ENCODE results near the gene SSR4.
"Not testable (repeated sequence)": the region's sequence is repeated elsewhere in the genome, so short reads cannot be mapped to it uniquely, and the experiment has no call there.

SSR4 gene

DNA sequence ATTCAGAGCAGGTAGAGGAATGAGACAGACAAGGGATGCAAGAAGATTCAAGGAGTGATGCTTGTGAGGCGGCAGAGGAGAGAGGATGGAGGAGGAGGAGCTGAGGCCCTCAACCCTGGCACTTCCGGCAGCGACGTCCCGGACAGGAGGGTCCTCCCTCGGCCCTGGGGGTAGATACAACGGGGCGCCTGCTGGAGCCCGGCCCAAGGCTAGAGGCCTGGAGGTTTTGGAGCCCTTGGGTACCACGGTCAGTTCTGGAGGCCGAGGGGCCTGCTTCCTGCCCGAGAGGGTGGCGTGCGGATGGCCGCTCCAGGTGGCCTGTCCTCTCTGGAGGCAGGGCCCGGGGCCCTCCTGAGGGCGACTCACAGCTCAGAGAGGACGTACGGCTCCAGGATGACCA, 13.5 kb downstream of the SSR4 start:
- no peak for DNase-seq

DNA sequence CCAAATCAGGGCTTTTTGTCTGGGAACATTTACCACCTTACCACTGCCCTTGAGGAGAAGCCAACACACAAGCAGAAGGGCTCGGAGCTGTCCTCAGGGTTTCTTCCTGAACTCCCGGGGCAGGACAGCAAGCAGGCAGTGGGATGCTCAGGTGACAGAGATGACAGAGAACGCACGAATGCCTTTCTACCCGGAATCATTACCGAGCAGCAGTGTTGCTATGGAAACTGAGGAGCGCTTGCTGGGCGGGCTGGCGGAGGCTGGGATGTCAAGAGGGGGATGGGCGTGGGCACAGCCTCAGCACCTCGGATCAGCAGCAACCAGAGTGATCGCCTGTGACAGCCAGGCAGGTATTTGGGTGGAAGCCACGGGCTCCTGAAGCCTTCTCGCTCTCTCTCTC, 17.8 kb downstream of the SSR4 start:
- DNase-seq: no peak

DNA sequence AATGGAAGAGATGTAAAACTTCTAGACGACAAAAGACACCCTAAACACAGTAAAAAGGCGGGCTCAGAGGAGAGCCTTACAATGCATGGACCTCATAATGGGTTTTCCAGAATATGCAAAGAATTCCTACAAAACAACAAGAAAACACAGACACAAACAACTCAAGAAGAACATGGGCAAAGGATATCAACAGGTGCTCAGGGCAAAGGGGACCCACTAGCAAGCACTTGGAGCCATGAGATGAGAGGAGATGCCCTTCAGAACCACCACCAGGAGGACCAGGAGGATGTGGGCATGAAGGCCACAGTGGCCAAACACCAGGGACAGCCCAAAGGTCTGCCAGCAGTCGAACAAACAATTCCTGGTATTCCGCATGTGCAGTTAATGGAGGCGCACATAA, 18.7 kb downstream of the SSR4 start:
- no peak for DNase-seq

DNA sequence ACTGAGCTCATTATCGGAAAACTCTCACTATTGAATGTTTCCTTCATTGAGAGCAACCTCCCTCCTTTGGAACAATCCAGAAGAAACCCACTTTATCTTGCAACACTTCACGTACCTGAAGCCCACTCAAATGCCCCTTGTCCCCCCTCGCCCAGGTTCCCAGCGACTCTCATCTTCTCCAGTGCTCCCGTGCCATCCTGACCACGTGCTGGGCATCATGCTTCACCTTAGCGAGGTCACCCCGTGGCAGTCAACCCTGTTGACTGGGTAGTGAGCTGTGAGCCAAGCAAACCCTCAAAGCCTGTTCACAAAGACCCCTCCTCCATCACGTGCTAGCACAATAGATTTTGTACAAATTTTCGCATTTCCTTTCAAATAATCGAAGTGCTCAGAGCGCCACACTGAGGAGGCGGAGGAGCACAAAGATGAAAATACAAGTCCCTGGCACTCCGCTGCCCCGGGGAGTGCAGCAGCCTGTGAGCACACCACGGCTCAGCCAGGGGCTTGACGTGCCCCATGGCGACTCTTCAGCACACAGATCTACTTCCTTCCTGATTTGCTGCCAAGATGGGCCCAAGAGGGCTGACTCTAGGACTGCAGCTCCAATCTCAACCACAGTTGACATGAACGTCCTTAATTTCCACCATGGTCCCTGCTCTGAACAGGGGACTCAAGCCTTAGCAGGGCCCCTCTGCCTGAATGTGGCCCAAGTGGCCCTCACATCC, 20.3 kb downstream of the SSR4 start:
- DNase-seq: no peak

DNA sequence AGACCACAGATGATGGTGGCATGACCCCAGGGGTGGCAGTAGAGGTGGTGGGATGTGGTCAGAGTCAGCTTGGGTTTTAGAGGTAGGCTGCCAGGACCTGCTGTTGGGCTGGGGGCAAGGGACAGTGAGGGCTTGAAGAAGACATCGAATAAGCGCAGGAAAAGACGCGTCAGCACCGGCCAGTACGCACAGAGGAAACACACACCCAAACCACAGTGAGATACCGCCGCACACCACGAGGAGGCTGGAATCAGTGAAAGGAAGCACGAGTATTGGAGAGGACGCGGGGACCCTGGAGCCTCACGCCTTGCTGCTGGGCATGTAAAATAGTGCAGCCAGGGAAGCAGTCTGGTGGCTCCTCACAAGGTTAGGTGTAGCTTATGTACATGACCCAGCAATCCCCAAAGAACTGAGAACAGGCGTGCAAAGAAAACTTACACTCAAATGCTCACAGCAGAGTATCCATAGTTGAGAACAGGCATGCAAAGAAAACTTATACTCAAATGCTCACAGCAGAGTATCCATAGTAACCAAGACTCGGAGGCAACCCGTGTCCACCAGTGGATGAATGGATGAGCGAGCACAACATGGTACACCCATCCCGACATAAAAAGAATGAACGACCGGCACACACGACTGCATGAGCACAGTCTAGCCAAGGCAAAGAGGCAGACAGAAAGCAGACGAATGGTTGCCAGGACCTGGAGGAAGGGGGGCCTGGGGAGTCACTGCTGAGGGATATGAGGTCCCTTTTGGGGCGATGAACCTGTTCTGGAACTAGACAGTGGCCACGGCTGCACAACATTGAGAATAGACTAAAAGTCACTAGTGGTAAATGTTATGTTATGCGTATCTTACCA, 22.6 kb downstream of the SSR4 start:
- DNase-seq: no peak

DNA sequence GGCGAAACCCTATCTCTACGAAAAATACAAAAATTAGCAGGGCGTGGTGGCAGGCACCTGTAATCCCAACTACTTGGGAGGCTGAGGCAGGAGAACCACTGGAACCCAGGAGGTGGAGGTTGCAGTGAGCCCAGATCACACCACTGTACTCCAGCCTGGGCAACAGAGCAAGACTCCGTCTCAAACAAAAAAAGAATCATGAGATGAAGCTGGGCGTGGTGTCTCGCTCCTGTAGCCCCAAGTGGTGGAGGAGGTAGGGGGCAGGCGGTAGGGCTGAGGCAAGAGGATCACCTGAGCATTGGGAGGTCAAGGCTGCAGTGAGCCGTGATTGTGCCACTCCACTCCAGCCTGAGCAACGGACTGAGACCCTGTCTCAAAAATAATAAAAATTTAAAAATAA, 23.6 kb downstream of the SSR4 start:
- DNase-seq: not testable (repeated sequence)

DNA sequence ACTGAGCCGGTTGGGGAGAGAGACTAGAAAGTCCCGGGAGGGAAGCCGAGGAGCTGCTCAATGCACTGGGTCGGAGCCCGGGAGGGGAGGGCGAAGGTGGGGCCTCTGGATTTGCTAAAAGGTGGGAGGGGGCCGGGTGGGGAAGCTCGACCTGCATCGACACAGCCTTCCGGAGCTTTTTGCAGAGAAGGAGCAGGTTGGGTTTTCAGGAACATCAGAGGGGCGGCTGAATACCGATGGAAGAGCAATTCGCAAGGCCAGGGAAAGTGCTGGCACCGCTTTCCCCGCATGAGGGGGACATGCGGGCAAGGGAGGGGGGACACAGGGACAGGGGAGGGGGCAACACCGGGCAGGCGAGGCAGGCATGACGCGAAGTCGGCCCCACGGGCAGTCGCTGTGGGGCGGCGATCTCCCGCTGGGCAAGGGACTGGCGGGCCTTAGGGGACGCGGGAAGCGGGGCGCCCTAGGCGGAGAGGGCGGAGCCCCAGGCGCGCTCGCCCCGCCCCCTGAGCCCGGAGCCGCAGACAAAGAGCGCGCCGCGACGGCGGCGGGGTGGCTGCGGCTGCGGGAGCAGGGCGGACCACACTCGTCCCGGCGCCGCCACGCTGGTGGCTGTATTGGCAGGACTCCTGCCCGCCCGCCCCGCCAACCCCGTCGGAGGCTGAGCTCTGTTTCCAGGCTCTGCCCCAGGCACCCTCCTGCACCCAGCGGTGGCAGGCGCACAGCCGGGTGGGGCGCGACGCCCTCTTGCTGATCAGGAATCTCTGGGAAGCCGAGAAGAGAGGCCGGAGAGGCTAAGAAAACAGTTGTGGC, 24.3 kb downstream of the SSR4 start:
- DNase-seq: no peak

DNA sequence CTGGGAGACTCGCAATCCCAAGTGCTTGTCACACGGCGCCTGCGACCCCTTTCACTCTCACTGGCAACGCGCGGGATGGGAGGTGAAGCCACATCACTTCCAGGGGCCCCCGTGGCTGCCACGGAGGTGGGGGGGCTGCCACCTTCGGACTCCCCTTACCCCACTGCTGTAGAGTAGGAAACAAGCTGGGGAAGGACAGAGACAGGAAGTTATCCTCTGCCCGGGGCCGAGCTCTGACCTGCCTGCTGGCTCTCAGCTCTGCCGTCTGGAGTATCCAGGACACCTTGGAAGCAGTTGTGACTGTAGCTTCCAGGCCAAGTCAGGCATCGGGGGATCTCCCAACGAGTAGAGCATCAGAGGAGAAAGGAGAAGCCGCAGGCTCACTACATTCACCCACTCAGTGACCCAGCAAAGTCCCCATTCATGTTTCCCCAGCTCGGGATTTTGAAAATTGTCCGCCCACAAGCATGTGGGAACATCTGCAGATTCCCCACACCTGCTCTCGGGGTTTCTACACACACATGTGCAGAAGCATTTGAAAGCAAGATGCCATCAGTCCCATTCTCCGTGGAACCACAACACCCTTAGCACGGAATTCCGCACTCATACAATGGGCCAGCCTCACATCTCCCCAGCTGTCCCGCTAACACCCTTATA, 25.0 kb downstream of the SSR4 start:
- DNase-seq: no peak

DNA sequence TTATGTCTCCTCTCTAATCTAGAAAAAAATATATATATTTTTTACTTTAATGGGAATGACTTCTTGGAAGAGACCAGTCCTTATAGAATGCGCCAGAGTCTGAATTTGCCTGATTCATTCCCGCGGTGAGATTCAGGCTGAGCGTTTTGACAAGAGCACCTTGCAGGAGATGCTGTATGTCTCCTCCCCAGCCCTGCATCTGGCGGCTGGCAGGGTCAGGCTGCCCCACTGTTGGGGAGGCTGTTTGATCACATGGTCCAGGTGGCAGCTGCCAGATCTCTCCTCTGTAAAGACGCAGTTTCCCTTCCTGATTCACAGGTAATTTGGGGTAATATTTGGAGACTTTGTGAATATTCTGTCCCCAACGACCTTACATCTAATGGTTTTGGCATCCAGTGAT, 26.1 kb downstream of the SSR4 start:
- no peak for DNase-seq

DNA sequence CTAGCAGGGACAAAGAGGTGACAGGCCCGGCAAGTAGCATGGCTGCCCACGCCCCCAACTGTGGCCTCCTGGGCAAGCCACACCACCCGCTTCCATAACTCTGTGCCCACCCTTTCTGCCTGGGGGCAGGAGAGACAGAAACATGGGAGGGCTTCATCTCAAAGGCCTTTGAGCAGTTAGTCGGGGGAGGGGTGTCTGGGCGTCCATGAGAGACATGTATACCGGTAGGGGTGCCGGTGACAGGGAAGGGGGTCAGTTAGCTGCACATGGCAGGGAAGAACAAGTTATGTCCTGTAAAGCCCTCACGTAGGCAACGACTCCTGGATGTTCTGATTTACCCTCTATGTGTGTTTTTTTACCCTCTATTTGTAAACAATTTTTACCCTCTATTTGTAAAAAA, 26.6 kb downstream of the SSR4 start:
- no peak for DNase-seq

DNA sequence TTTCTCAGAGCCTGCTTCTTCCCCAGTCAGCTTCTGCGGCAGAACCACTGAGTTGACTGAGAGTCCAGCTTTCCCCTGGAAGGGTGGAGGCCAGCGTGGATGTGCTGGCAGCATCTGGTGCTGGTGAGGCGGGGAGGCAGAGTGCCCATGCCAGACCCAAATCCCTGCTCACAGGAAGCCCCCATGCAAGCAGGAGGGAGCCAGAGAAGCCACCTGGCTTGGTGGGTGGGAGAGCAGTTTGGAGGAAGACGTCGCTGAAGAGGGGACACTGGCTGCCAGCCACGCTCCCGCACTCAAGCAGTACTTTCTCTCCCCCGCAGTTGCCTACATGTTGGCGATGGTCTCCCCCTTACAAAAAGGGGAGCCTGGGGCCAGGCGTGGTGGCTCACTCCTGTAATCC, 29.9 kb downstream of the SSR4 start:
- no peak for DNase-seq

DNA sequence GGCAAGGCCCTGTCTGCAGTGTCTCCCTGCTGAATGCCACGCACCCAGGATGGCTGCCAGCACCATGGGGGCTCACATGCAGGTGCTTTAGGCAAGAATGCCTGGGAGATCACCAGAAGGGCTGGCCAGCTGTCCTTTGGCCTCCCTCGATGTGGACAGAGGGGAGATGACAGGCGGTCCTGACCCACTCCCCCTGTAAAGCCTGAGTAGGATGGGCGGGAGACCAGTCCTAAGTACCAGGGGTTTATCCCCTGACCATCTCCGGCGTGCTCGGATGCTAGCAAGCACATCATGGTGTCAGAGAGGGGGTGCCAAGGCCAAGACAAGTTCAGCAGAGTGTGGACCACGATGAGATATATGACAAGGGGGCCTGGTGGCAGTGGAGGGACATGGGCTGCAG, 30.6 kb downstream of the SSR4 start:
- no peak for DNase-seq

DNA sequence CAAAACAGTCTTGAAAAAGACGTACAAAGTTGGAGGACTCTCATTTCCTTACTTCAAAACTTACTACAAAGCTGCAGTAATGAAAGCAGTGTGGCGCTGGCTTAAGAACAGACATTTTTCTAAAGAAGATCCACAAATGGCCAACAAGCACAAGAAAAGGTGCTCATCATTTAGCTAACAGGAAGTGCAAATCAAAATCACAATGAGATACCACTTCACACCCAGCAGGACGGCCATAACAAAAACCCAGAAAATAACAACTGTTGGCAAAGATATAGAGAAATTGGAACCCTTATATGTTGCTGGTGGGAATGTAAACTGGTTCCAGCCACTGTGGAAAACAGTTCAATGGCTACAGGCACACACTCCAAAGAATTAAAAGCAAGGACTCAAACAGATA, 32.5 kb downstream of the SSR4 start:
- no peak for DNase-seq

DNA sequence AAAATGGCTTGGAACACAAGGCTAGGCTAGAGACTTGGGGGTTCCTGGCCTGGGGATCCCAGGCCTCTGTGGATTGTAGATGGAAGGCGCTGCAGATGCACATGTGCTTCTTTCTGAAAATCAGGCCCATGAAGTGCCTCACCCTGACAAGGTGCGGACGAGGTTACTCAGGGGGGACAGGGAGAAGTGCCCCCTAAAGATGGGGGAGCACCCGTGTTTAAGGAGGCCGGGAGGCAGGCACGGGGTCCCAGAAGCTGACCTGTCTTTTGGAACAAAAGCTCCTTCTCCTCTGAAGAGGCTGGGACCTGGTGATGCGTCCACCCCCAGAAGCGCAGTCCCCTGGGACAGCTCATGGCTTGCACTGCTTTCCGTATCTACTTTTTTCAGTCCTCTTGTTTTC, 33.4 kb downstream of the SSR4 start:
- no peak for DNase-seq

DNA sequence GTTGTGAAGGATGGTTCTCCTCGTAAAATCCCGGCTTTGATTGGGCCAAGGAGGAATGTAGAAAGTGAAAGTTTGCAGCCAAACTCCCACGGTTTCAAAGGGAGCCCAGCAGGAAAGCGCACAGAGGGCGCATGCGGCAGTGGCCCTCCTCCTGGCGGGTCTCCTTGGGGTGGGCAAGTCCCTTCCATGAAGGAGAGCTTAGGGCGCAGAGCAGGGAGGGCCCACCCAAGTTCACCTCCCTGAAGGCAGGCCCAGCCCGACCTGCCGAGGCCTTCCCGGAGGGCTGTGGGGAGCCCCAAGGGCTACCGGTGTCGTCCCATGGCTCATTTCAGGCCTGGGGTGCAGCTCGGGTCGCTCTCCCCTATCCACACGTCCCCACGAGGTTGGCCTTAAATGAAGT, 33.8 kb downstream of the SSR4 start:
- no peak for DNase-seq

DNA sequence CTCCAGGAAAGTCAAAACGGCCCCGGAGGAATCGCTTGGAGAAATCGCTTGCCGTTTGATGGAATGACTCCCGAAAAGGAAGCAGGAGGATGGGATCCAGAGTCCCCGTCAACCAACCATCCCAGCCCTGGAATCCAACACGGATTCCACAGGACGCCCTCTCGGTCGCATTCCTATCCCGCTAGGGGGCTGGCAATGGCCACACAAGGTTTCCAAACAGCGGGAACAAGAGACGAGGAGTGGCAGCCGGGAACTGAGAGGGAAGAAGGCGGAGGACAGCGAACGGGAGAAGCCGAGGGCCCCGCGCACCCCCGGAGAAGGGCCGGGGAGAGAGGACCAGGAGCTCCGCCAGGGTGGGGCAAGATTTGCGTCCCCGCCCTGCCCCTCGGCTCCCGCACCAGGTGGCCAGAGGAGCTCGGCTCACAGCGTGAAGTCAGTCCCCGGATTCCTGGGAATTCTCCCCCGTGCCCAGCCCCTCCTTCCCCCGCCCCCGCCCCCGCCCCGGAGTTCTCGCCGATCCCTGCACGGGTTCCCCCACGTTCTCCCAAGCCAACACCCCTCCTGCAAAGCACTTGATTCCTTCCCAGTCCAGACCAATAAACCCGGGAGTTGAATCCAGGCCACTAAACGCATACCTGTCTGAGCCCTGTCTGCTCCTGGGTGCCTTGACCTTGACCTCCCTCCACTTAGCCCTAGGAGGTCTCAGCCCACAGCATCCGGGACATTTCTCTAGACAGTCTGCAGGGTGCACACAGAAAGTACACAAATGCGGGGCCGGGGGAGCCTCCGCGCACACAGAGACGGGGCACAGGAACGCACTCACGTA, 34.5 kb downstream of the SSR4 start:
- DNase-seq: no peak

DNA sequence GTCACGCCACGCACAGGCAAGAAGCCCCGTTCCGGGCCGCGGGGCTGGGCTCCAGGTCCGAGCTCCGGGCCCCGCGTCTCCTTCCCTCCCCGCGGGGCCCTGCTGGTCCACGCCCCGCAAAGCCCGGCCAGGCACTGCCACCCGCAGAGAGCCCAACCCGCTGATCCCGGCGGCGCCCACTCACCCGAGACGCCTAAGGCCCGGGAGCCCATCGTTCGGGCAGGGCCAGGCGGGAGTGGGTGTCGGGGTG, 35.0 kb downstream of the SSR4 start:
- DNase-seq: no peak

DNA sequence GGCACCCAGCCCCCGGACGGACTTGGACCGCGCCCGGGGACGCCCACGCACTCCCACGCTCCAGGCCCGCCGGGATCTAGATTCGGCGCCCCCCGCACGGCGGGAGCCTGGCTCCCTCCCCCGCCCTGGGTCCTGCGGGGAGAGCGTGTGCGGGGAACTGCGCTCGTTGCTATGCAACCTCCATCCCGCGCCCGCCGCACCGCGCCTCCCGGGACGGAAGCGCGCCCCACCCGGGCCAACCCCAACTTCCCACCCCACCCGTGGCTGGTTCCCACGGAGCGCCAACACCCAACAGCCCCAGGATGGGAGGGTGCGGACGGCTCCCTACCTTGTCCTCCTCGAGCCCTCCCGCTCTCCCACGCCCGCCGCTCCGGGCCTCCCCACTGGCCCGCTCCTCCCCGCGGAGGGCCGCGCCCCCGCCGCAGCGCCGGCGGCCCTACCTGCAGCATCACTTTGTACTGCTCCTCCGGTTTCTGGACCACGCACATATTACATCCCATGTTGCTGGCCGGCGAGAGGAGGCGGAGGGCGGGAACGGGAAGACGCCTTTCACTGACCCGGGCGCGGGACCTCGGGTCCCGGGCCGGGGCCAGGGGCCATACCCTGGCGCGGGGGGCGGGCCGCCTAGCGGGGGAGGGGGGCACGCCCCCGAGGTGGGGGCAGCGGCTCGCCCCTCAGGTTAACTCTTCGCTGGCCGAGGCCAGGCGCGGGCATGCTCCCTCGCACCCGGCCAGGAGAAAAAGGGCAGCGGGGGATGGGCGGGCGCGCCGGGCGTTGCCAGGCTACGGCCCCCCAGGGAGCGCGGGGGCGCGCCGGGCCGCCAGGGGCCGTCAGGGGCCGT, 35.6 kb downstream of the SSR4 start, which contains the start of gene PDZD4:
Gene PDZD4 (minus strand): TSS at position 746 of the 841 bp plus-strand sequence. CDS start 246 bp downstream, at position 500.
- no peak for DNase-seq

DNA sequence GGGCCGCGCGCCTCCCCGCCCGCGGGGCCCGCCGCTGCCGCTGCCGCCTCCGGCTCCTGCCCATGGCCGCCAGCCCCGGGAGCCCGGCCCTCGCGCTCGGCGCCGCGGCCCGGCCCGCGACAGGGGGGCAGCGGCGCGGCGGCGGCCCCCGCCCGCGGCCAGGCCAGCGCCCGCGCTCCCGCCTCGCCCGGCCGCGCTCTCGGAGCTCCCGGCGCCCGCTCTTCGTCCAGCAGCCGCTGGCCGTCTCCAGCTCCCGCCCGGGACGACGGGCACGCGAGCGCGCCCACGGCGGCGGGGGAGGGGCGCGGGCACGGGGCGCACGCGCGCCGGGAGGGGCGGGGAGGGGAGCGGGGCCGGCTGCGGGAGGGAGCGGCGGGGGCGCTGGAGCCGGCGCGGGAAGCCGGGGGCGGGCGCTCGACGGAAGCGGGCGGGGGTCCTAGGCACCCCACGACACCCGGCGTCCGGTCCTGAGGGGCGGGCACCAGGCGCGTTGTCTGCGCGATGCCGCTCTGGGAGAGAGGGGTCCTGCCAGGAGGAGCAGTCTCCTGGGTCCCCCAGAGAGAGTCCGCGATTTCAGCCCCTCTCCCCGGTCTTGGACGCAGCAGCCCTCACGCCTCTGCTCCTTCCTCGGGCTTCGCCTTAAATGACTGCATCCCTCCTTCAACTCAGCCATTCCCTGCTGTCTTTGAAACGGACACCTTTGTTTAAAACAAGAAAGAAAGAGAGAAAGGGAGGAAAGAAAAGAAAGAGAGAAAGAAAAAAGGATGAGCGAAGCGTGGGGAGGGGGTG, 36.4 kb downstream of the SSR4 start:
- no peak for DNase-seq

DNA sequence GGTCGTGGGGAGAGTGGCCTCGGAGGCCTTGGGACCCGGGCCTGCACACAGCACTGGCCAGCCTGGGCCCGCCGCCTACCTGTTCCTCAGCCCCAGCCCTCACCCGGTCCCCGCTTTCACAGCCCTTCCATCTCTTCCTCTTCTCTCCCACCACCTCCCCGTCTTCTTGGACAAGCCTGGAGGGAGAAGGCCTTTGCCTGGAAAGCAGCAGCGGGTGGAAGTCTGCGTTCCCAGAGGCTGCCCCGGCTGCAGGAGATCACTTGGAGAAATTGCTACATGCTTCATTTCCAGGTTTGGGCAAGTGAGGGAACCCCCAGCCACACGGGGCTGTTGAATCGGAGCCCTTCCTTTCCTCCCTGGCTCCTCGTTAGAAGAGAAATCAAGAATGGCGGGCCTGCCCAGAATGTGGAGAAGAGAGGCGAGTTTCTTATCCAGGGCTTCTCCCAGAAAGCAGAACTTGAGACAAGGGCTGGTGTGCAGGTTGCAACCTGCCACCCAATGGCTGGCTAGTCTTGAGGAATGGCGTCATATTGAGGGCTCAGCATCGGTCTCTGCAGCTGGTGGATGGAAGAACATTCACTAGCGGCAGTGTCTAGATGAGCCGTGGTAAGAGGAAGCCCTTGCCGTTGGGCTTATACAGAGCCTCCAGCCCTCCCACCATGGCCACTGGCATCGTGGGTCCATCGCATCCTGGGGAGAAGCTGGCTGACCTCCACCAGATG, 37.1 kb downstream of the SSR4 start:
- no peak for DNase-seq
